Chondrocyte (in vitro differentiated cells): ENCODE measurements around the gene CNRIP1. TPM values are rescaled to one million over a fixed set of nuclear protein-coding genes. Genes with fewer than 3 reads are reported as not detected.

ENCODE experiments used
- DNase-seq: peaks from one replicate; pipeline ENCODE4 v3.0.0; 2021; ENCODE audit warnings: mixed read lengths, low spot score
- H3K27ac Mint-ChIP-seq: one replicate; pipeline ENCODE4 v1.8.0; 2021; ENCODE audit warnings: mild to moderate bottlenecking, moderate library complexity, mixed read lengths; ENCODE audit not compliant: unreplicated experiment
- H3K27me3 Mint-ChIP-seq: 2 replicates; pipeline ENCODE4 v1.8.0; 2021; ENCODE audit warnings: low read depth, mixed read lengths
- H3K36me3 Mint-ChIP-seq: 2 replicates; pipeline ENCODE4 v1.8.0; 2021; ENCODE audit warnings: low read depth, mixed read lengths
- H3K4me1 Mint-ChIP-seq: 2 replicates; pipeline ENCODE4 v1.8.0; 2021; ENCODE audit warnings: low read depth, mild to moderate bottlenecking, mixed read lengths
- H3K4me3 Mint-ChIP-seq: one replicate; pipeline ENCODE4 v1.8.0; 2021; ENCODE audit warnings: mild to moderate bottlenecking, moderate library complexity, mixed read lengths; ENCODE audit not compliant: unreplicated experiment
- H3K9me3 Mint-ChIP-seq: 2 replicates; pipeline ENCODE4 v1.8.0; 2021; ENCODE audit warnings: low read depth, mixed read lengths
- CTCF ChIP-seq: fragments of 200-600 bp; sonication (generic); IDR thresholded peaks from 2 replicates; pipeline ENCODE4 v1.5.0; 2021; ENCODE audit warnings: antibody characterized with exemption, mild to moderate bottlenecking, moderate library complexity
- total RNA-seq: library from RNA; stranded (reverse); gene quantifications from 3 replicates; pipeline ENCODE4 v1.2.1, GENCODE V29; 2021

The CNRIP1 gene
- total RNA-seq, 1 donor from 2014 or later, result 24.7 TPM

- Mint-ChIP-seq H3K9me3 (no peaks in the 10 kb centered on the region), H3K4me3 (no peak overlapping the region), H3K36me3 (no peaks in the 10 kb centered on the region), H3K4me1 (no peaks in the 10 kb centered on the region), H3K27ac (no peak overlapping the region), H3K27me3 (no peaks in the 10 kb centered on the region)
- no peak for DNase-seq
- TF ChIP-seq CTCF, result no peak
Measured at GRCh38 chr2:68293024-68293423, 26.7 kb downstream of the CNRIP1 start.

GRCh38 chr2:68292108-68292710 is 27.5 kb downstream of the CNRIP1 start:
- H3K36me3 Mint-ChIP-seq, result no peaks in the 10 kb centered on the region
- H3K27ac Mint-ChIP-seq, result no peak overlapping the region
- no peaks in the 10 kb centered on the region for H3K9me3 Mint-ChIP-seq
- H3K4me1 Mint-ChIP-seq, result no peaks in the 10 kb centered on the region
- no peak overlapping the region for H3K4me3 Mint-ChIP-seq
- TF ChIP-seq CTCF, result peak; percentile 77
- no peaks in the 10 kb centered on the region for H3K27me3 Mint-ChIP-seq
- no peak for DNase-seq

GRCh38 chr2:68291314-68291713 is 28.4 kb downstream of the CNRIP1 start:
- no peaks in the 10 kb centered on the region for H3K36me3 Mint-ChIP-seq
- DNase-seq, result no peak
- no peak overlapping the region for H3K27ac Mint-ChIP-seq
- H3K4me1 Mint-ChIP-seq, result no peaks in the 10 kb centered on the region
- no peaks in the 10 kb centered on the region for H3K9me3 Mint-ChIP-seq
- H3K4me3 Mint-ChIP-seq, result no peak overlapping the region
- TF ChIP-seq CTCF, result no peak
- H3K27me3 Mint-ChIP-seq, result no peaks in the 10 kb centered on the region

GRCh38 chr2:68290901-68291300 is 28.8 kb downstream of the CNRIP1 start:
- DNase-seq, result no peak
- no peaks in the 10 kb centered on the region for H3K9me3 Mint-ChIP-seq
- H3K4me3 Mint-ChIP-seq, result no peak overlapping the region
- TF ChIP-seq CTCF, result no peak
- no peaks in the 10 kb centered on the region for H3K36me3 Mint-ChIP-seq
- H3K4me1 Mint-ChIP-seq, result no peaks in the 10 kb centered on the region
- H3K27me3 Mint-ChIP-seq, result no peaks in the 10 kb centered on the region
- no peak overlapping the region for H3K27ac Mint-ChIP-seq

- TF ChIP-seq CTCF, result no peak
- H3K4me1 Mint-ChIP-seq, result peaks cover under 1% of the 10 kb centered on the region
- H3K4me3 Mint-ChIP-seq, result no peak overlapping the region
- no peak for DNase-seq
- no peaks in the 10 kb centered on the region for H3K9me3 Mint-ChIP-seq
- H3K27ac Mint-ChIP-seq, result no peak overlapping the region
- H3K36me3 Mint-ChIP-seq, result no peaks in the 10 kb centered on the region
- H3K27me3 Mint-ChIP-seq, result no peaks in the 10 kb centered on the region
Measured at GRCh38 chr2:68287580-68288441, 31.9 kb downstream of the CNRIP1 start.
